Kidney capillary endothelial cell (primary cell): ENCODE data around the gene PWWP2B.
A peak's percentile ranks its signal among the peaks of the same experiment; 100 is the strongest.

ENCODE experiments used
- DNase-seq: peaks from one replicate; pipeline ENCODE4 v3.0.0-alpha.2; 2018; ENCODE audit warnings: low spot score

PWWP2B gene

DNA sequence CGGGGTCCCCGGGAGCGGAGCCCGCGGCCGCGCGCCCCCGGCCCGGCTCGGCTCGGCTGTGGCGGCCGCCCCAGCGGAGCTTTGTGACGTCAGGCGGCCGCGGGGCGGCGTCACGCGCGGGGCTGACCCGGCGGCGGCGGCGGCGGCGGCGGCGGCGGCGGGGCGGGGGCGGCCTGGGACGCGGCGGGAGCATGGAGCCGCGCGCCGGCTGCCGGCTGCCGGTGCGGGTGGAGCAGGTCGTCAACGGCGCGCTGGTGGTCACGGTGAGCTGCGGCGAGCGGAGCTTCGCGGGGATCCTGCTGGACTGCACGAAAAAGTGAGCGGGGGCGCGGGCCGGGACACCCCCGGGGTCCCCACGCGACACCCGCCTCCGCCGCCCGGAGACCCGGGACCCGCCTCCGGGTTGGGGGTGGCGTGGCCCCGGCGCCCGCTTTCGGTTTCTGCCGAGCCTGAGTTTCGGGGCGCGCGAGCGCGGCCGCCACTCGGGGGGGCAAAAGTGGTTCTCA, at the start of gene PWWP2B:
Gene PWWP2B, plus strand, starts transcription at position 165 of the 506 bp plus-strand sequence. Its CDS starts 27 bp downstream, at position 192.
- DNase-seq: no peak

DNA sequence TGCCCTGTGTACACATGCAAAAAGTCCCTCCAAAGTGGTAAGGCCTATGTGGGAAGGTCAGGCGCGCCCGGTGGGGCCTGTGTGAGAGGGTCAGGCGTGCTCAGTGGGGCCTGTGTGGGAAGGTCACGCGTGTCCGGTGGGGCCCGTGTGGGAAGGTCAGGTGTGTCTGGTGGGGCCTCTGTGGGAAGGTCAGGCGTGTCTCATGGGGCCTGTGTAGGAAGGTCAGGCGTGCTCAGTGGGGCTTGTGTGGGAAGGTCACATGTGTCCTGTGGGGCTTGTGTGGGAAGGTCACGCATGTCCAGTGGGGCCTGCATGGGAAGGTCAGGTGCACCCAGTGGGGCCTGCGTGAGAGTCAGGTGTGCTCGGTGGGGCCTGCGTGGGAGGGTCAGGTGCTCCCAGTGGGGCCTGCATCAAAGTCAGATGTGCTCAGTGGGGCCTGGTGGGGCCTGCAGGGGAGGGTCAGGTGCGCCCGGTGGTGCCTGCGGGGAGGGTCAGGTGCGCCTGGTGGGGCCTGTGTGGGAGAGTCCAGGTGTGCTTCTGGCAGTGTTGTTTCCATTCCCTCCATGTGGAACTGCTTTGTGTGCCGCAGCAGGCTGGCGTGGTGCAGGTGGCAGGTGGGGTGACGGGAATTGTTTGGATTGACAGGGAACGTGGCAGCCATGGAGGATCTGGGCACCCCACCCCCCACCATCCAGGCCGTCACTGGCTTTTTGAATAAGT, 49.6 kb upstream of the PWWP2B start:
- no peak for DNase-seq

DNA sequence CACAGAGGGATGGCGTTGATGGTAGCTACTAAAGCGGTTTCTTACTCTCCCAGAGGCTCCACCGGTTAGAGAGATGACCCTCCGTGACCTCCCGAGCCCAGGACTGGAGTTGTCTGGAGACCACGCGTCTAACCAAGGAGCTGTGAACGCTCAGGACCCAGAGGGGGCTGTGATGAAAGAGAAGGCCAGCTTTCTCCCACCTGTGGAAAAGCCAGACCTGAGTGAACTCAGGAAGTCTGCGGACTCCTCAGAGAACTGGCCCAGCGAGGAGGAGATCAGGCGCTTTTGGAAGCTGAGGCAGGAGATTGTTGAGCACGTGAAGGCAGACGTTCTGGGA, 49.1 kb upstream of the PWWP2B start:
- no peak for DNase-seq

- no peak for DNase-seq
Measured at GRCh38 chr10:132349766-132350165, 47.2 kb upstream of the PWWP2B start.

- no peak for DNase-seq
Measured at GRCh38 chr10:132350391-132350790, 46.6 kb upstream of the PWWP2B start.

- DNase-seq: no peak
Measured at GRCh38 chr10:132350946-132351345, 46.1 kb upstream of the PWWP2B start.

DNA sequence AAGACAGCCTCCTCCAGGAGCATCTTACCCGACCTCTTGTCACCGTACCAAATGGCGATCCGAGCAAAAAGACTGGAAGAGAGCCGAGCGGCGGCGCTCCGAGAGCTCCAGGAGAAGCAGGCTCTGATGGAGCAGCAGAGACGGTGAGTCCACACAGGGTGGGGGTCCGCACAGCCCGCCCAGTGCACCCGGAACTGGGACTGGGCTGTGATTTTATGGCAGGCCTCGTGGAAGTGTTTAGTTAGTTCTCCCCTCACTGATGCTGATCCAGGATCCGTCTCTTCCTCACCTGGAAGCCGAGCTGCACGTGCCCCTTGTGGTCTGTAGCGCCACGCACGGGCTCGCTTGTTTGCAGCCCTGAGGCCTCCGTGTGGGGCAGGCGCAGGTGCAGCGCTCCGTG, 45.4 kb upstream of the PWWP2B start:
- DNase-seq: no peak

DNA sequence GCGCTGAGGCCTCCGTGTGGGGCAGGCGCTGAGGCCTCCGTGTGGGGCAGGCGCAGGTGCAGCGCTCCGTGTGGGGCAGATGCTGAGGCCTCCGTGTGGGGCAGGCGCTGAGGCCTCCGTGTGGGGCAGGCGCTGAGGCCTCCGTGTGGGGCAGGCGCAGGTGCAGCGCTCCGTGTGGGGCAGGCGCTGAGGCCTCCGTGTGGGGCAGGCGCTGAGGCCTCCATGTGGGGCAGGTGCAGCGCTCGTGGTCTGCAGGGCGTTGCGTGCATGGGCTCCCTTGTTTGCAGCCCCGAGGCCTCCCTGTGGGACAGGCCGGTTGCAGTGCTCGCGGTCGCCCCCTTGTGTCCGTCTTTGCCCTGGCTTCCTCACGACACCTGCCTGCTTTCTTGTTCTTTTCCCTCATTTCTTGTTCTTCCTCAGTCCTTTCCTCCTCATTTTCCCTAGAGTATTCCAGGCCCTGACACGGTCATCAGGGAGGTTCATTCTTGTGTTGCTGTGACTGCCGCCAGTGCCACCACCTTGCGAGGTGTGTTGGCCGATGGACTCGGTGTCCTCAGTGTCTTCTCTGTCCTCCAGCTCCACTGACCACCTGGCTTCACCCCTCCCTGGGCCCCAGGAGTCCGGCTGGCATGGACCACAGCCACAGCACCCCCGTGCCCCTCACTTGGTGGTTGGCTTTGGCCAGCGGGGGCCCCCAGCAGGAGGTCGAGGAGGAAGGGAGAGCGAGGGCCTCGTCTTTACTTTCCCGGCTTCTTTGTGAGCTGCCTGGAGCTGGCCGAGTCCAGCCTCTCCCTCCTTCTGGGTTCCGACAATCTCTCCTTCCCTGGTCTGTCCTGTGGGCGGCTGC, 44.3 kb upstream of the PWWP2B start:
- DNase-seq: peak; percentile 48

- no peak for DNase-seq
Measured at GRCh38 chr10:132353456-132354355, 43.3 kb upstream of the PWWP2B start.

DNA sequence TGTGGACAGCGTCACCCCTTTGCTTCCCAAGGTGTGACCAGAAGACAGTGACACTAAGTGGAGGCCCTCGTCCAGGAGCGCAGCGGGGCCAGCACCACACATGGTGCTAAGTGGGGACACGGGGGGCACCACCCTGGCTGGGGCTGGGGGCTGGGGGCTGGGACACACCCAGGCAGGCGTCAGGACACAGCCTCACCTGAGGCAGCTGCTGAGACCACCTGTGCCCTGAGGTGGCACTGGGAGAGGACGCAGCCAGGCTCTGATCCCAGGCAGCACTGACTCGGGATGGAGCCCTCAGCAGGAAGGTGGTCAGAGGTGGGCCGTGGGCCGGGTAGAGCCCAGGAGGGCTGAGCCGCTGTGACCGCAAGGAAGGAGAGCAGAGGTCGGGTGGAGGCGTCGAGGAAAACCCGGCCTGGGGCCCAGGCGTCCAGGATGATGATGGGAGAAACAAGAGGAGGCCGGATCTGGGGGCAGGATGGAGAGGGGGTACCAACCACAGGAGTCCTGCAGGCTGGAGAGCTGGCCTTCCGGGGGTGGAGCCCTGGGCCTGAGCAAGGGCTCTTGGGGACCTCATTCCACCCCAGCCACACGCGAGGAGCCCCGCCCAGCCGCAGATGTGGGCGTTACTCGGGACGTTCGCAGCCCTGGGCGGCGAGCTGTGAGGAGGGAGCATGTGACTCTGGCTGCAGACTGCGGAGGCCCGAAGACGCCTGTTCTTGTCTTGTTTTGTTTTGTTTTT, 42.5 kb upstream of the PWWP2B start:
- no peak for DNase-seq

DNA sequence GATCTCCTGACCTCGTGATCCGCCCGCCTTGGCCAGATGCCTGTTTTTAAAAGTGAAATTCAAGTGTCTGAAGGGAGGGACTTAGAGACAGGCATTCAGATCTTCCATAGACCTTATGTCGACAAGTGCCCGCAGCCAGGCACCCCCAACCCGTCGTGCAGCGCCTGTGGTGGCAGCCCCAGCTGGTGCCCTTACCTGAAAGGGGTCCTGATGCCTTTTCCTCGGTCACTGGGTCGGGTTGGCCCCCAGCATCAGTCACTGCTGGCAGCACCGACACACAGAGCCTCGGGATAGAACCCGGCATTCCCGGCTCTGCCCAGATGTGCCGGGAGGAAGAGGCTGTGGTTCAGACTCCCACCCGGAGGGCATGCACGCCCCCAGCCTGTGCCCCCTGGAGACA, 41.7 kb upstream of the PWWP2B start:
- DNase-seq: no peak

GRCh38 chr10:132355754-132356153, 41.2 kb upstream of the PWWP2B start:
- DNase-seq: no peak

DNA sequence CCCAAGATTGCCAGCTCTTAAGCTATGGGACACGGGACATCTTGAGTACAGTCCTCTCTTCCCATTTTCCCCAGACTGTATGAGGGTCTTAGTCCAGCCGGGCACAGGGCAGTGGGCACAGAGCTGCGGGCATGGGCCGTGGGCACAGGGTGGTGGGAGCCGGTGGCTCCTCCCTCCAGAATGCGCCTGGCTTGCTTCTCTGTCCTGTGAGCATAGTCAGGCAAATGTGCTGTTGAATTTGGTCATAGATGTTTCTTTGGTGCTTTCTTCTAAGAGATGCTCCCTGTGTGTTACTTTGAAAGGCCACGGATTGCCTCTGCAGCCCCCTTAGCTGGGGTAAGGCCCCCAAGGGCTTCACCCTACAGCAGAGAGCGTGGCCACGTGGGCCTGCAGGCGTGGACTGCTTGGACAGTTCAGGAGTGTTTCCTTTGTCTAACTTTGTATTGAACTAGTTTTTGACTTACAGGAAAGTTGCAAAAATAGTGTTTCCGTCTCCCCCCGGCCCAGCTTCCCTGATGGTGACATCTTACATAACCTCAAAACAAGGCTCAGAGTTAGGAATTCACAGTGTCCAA, 40.3 kb upstream of the PWWP2B start:
- no peak for DNase-seq

GRCh38 chr10:132357286-132358058, 39.5 kb upstream of the PWWP2B start:
- no peak for DNase-seq

GRCh38 chr10:132359305-132360040, 37.5 kb upstream of the PWWP2B start:
- DNase-seq: no peak

DNA sequence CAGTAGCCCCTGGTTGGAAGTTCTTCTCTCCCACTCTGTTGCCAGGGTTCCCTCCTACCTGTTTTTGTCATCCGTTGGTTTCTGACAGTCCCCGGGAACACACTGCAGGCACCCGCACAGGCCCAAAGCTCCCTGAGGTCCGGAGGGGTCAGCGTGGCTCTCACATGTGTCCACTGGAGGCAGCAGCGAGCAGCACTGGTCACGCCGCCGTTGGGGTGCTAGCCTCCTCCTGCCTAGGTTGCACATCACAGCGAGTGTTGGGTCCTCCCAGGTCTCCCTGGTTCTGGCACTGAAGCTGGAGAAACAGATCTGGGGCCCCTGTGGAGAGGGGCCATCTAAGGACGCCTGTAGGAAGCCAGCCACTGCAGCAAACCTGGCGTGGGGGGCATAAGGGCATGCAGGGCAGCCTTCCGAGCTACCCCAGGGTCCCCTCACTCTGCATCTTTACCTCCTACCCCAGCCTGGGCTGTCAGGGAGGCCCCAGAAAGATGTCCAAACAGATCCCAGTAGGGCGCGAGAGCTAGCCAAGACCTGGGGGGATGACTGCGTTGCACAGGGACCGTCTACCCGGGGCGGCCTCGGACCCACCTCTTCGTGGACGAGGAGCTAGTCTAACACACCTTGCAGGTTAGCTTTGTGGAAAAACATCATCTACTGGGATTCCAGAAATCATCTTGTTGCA, 36.1 kb upstream of the PWWP2B start:
- DNase-seq: no peak

- DNase-seq: no peak
Measured at GRCh38 chr10:132361581-132362101, 35.4 kb upstream of the PWWP2B start.

DNA sequence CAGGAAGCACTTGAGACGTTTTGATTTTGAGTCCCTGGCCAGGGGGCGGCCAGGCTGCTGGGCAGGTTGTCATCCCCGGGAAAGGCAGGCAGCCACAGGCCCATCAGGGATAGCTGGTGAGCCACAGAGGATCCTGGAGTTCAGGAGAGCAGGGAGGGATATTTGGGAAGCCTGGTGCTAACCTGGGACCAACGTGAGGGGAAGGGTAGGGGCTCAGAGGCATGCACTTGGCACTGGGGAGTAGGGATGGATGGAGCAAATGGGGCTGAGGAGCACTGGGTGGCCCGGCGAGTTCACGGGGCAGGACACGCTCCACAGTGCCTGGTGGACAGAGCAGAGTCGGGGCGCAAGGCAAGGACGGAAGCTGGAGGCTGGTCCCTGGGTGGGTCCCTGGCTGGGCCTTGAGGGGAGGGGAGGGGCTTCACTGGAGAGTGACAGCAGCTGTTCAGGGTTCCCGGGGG, 34.8 kb upstream of the PWWP2B start:
- no peak for DNase-seq

- DNase-seq: no peak
Measured at GRCh38 chr10:132363376-132363775, 33.6 kb upstream of the PWWP2B start.
